GM19193 (cell line): Measurements from ENCODE around the gene ANO3.

ENCODE experiments used
- POLR2A ChIP-seq: IDR thresholded peaks from 4 replicates; pipeline ENCODE4 v1.6.1; 2011; ENCODE audit not compliant: insufficient read depth, insufficient read length; ENCODE audit errors: extremely low read depth

ANO3 gene

DNA sequence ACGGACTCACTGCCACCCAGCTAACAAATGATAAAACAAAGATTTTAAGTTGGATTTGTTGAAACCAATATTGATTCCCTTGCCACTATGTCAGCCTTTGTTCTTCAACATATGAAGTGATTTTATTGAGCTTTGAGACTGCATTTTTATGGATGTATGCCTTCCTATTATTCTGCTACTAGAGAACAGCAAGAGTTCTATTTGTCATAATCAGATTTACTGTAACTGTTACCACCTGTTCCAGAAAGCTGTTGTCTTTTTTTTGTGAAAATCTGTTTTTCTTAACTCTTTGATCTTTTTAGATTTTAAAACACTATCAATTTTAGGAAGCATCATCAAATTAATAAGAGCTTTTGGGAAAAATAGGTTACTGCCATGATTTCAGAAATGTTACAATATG is 125.7 kb downstream of the ANO3 start:
- no peak for TF ChIP-seq POLR2A

DNA sequence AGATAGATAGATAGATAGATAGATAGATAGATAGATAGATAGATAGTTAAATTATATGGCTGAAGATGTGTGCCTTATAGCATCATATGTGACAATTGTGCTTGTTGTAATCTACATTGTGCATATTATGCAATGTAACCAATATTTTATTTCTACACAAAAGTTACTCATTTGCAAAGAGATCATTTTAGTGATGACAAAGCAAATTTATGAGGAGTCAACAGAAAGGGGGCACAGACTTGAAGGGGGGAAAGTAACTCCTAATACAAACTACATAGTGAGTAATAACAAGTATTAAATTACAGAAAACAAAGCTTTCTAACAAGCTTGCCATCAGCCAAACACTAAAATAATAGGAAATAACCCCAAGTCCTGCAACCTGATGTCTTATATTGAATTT is 133.3 kb downstream of the ANO3 start:
- TF ChIP-seq POLR2A = no peak

DNA sequence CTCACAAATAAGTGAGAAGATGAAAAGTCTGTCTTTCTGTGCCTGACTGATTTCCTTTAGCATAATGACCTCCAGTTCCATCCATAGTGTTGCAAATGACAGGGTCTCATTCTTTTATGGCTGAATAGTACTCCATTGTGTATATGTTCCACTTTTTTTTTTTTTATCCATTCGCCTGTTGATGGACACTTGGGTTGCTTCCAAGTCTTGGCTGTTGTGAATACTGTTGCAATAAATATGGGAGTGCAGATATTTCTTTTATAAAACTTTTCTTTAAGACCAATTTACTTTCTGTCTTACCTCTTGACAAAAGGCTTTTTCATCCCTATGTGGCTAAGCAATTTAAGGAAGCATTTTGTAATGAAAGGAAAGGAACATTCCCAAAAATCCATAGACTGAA is 135.6 kb downstream of the ANO3 start:
- TF ChIP-seq POLR2A = no peak

DNA sequence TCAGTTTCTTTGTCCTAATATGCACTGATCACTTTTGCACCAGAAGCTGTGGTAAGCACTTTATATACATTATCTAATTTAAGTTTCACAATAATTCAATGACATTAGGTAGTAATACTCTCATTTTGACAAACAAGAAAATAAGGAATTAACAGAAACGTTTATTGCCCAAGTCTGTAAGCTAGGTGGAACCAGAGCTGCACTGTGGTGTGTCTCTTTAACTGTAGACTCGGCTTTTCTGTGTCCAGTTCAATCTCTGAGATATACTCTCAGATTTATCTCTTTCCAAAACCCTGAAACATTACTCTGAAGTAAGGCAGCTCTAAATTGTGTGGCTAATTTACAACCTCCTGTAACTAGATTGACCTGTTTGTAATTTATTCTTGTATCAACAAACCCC is 139.1 kb downstream of the ANO3 start:
- TF ChIP-seq POLR2A = no peak

DNA sequence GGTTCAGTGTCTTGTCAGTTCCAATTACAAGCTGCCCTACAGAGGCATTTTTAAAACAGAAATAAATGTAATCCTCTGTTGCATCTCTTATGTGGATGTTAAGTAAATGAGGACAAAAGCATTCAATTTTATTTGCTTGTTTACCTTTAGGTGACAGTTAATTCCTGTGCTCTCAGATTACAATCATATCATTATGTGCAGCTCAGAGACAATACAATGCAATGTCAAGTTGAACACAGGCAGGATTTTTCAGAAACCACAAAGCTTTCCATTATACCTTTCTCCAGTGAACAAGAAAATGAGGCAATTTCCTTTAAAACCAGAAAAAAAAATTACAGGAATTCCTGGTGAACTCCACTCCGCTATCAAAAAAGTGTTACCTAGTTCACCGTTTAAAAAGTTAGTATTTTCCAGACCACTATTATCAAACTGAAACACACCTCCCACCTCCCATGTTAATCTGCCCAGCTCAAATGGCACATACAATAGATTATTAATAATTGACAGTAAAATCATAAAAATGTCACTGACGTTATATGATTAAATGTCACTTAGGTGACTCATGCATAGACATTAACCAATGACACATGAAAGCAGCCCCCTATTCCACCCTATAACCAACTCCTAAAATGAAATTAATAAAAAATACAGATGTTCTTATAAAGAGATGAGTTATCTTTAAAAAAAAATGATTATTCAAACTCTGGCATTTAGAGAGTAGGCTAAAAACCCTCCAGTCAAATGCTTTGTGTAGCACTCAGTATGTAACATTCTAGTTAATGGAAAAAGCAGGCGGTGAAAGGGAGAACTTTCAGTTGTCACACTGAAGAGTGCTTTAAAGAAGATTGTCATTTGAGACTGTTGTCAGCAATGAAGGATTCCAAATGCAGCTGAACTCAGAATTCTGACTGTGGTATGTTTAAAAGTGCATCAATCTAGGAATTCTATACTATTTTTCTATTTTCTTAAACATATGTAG is 141.6 kb downstream of the ANO3 start:
- TF ChIP-seq POLR2A = no peak

DNA sequence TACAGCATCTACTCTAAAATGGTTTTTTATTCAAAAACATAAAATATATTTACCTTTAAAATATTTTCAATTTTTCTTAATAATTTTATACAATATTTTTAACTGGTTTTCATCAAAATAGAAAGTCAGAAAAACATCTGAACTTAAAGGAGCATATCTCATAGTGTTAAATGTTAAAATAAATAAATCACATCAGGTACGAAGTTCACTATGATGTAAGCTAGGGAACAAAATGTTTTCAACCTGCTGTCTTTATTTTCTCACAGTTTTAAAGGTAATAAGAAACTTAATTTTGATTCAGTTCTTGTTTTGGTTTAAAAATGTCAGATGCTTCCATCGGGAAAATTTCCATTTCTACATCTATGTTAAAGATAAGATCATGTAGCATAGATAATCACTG is 142.5 kb downstream of the ANO3 start:
- no peak for TF ChIP-seq POLR2A

DNA sequence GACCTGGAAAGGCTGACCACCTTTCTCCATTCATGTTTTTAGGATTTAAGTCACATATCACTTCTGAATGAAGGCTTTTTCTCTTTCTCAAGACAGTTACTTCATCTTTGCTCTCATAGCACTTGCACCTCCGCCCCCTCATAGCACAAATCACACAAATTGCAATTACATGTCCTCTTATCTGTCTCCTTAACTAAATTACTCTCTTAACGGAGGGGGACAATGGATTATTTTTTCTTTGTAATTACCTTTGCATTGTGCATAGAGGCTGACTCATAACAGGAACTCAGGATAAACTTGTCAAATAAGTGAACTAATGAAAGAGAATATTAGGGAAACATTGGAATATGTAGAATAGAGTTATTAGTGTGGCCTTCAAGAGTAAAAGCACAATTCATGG is 145.5 kb downstream of the ANO3 start:
- no peak for TF ChIP-seq POLR2A

DNA sequence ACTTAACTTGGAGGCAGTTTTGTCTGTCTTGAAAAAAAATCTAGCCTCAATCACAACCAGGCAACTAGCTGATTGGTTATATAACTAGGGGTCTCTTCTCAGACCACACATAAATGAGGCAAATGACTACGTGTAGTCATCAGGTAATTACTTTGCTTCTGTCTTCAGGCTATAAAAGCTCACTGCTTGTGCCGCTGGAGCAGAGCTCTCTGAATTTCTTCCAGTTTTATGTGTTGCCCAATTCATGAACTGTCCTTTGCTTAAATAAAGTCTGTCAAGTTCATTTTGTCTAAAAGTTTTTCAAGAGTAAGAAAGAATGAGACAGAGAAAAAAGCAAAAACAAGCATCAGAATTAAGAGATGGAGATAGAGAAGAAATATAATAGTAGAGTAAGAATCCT is 146.8 kb downstream of the ANO3 start:
- TF ChIP-seq POLR2A = no peak

DNA sequence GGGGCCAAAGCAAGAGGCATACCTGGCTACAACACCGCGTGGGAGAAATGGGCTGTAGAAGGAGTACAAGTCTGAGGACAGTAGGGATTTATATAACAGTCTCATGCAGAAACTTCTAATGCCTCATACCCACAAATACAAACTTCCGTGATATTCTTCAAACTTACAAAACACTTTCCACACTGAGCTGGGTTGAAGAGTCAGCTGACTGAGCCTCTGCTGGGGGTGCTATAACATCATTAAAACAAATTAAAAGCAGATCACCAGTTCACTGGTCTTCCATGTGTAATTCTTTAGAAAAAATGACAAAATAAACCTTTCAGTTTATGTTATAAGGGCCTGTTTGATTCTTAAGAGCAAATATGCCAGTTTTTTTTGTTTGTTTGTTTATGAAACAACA is 148.1 kb downstream of the ANO3 start:
- TF ChIP-seq POLR2A = no peak

DNA sequence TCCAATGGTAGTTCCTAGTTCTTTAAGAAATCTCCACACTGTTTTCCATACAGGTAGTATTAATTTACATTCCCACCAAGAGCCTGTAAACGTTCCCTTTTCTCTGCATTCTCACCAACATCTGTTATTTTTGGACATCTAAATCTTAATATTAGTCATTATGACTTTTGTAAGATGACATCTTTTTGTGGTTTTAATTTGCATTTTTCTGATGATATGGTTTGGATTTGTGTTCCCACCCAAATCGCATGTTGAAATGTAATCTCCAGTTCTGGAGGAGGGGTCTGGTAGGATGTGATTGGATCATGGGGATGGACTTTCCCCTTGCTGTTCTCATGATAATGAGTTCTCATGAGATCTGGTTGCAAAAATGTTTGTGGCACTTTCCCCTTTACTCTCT is 151.2 kb downstream of the ANO3 start:
- TF ChIP-seq POLR2A = no peak

DNA sequence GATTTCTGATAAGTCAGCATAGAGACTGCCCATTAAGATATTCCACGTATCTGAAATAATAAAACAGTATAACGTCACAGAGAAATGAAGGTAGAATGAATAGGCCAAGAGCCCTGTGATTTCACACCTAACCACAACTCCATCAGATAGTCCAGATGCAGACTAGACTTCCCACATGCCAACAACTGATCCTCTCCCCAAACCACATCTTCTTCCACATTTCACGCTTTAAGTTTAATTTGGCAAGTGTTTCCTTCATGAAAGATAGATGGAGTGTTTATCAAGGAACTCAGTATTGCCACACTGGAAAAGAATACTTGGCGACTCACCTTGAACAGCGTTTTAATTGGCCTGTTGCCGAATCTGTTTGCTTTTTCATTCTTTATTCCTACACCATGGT is 158.6 kb downstream of the ANO3 start:
- TF ChIP-seq POLR2A = no peak

DNA sequence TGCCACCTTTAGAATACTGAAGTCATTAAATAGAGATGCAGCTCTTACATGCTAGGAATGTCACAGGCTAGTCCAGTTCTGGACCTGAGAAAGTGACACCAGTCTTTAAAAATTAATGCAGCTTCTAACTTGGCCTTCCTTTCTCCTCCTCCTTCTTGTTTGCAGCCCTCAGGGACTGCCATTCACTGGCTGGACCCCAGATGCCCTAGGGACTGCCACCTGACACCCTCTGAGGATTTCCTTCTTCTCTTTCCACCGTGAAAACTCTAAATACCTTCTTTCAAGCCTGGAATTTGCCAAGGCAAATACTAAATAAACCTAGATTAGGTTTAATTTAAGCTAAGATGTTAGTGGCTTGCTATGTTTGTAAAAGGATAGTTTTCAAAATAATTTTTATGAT is 161.7 kb downstream of the ANO3 start:
- no peak for TF ChIP-seq POLR2A

DNA sequence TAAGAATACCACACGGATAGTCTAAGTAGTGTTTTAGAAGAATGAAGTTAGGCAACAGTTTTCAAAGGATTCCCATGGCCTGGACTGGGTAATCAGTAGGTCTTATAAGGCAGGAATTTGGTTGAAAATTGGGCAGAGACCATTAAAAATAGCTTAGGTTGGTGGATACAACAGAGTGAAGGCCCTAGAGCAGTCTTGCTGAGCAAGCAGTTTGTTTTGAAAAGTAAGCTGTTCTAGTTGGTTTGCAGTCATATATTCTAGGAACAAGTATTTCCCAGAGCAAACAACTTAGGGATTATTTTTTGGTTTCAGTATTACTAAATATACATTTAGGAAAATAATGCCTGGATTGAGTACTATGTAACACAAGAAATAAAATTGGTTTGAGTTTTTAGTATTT is 175.3 kb downstream of the ANO3 start:
- no peak for TF ChIP-seq POLR2A

DNA sequence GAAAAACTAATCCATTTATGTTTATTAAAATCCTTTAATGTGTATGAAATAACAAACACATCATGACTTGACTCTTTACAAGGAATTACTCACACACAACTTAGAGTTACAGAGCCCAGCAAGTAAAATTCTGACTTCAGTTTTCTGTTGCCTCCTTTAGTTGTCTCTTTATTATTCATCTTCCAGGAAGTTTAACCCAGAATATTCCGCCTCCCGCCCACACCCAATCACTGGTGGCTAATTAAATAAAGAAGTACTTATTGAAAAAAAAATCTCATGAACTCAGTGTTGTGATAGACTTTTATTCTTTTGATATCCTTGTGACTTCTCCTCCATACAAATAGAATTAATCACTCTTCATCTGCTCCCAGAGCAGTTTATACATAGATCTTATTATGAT is 178.2 kb downstream of the ANO3 start:
- no peak for TF ChIP-seq POLR2A

DNA sequence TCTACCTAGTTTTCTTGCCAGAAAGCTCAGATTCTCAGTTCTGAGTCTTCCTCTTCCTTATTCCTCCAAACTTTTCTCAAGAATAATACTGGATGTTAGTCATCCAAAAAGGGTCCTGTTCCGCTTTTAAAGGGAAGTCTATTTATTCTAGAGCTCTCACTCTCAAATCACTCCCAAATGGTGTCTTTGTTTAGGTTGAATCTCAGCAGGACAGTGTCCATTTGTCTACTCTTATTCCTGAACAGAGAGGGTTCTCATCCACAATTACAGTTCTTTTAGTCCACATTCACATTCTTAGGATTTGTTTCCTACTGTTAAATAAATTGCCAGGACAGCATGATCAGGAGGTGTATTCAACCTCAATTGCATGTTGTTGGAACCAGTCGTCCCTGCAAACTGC is 178.8 kb downstream of the ANO3 start:
- TF ChIP-seq POLR2A = no peak

DNA sequence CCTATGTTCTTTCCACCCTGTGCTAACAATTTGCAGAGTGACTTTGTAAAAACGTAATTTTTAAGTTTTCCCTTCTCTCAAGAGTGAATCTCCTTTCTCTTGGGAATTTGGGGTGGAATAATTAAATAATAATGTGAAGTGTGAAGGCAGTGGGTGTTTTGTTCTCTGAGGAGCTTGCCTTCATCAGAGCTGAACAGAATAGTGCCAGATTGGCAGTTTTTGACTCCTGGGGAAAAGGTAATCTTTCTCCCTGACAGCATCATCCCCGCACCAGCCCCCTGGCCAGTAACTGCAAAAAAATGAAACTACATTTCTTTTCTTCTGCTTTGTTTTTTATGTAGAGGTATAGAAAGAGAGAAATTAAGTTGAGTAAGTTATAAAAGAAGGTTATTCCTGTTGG is 180.3 kb downstream of the ANO3 start:
- TF ChIP-seq POLR2A = no peak

DNA sequence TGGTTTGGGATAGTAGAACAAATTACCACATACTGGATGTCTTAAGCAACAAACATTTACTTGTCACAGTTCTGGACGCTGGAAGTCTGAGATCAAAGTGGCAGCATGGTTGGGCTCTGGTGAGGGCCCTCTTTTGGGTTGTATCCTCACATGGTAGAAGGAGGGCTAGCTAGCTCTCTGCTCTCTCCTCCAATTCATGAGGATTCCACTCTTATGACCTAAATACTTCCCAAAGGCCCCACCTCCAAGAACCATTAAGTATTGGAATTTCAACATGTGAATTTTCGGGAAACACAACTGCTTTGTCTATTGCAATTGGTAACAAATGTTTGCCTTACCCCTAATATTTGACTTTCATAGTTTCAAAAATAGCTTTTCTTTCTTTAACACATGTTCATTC is 187.5 kb downstream of the ANO3 start:
- no peak for TF ChIP-seq POLR2A
